Prostate gland (tissue), 2 donors: ENCODE results near the gene SUMF2.
"Not testable (repeated sequence)": the region's sequence is repeated elsewhere in the genome, so short reads cannot be mapped to it uniquely, and the experiment has no call there.

Experiments used
- CTCF ChIP-seq, 4 experiments: fragments of 200-600 bp in 2 of 4; fragments of 450-650 bp in 2 of 4; sonication (generic) in 2 of 4; IDR thresholded peaks; 1 replicate in 3 of 4; 2 replicates in 1 of 4; pipeline ENCODE4 v1.5.1; 2016 to 2019; ENCODE audit warnings: antibody characterized with exemption in 4 of 4, mild to moderate bottlenecking in 2 of 4, moderate library complexity in 2 of 4
- POLR2A ChIP-seq: fragments of 450-650 bp; IDR thresholded peaks from one replicate; pipeline ENCODE4 v1.6.1; 2016; ENCODE audit warnings: antibody characterized with exemption, mild to moderate bottlenecking
- POLR2AphosphoS5 ChIP-seq: sonication (generic); formaldehyde crosslinking; IDR thresholded peaks from one replicate; pipeline ENCODE4 v1.6.1; 2017; ENCODE audit warnings: antibody characterized with exemption

GRCh38 chr7:56098187-56099008 is 34.3 kb downstream of the SUMF2 start:
- not testable (repeated sequence) for TF ChIP-seq CTCF (IDR thresholded peaks at IDR 0.05); POLR2AphosphoS5; POLR2A
